GM19099 (cell line): ENCODE data around the gene APOA5.
A peak's percentile ranks its signal among the peaks of the same experiment; 100 is the strongest.

Source experiments
- POLR2A ChIP-seq: IDR thresholded peaks from 3 replicates; pipeline ENCODE4 v1.6.1; 2011; ENCODE audit warnings: low read depth; ENCODE audit not compliant: insufficient read length; ENCODE audit errors: extremely low read depth

The APOA5 gene

DNA sequence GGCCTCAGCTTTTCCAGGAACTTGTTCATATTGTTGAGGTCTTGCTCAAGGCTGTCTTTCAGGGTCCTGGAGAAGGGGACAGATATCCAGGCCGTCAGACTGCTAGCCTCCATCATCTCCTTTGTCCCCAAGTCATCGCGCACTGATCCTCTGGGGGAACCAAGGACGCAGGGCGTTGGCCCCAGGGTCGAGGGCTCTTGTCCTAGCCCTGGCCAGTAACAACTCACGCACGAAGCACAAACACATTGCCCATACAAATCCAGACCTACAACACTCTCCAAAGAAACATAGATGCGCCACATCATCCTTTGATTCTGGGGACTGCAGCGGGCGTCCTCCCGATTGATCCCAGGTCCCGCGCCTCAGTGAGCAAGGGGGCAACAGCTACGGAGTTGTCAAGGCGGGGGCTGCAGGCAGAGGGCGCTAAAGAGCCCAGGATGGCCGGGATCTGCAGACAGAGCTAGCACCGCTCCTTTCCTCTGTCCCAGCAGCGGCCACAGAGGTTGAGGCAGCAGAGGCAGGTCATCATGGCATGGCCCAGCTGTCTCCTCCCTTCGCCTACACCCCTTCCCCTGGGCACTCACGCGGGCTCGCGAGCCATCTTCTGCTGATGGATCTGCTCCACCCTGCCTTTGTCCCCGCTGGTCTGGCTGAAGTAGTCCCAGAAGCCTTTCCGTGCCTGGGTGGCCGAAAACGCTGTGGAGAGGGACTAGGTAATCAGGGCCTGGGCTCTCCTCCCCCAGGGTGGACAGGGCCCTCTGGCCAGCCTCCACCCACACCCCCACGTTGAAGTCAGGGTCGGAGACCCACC lies 472 bp downstream of the APOA5 start:
- no peak for TF ChIP-seq POLR2A

DNA sequence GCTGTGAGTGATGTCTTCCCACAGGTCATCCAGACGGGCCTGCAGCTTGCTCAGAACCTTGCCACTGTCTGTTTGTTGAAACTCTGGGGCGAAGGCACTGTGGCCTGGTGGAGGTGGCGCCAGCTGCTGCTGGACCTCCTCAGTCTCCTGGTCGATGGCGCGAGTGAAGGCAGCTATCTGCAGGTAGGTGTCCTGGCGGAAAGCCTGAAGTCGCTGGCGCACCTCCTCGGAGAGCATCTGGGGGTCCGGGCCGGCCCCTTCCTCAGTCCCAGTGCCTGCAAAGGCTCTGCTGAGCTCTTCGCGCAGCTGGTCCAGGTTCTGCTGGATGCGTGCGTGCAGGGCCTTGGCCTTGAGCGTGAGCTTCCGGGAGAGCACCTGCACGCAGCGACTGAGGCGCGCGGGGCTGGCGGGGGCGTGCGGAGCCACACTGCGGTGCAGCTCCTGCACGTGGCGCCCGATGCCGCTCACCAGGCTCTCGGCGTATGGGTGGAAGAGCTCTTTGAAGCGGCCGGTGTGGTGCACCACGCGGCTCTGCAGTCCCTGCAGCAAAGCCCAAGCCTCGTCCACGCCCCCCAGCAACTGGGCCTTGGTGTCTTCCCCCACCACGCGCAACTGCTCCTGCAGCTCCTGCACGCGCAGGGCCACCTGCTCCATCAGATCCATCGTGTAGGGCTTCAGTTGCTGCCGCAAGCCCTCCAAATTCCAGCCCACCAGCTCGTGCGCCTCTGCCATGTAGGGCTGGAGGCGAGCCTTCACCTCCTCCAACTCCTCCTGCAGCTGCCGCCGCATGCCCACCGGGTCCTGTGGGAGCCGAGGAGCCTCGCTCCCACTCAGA lies 1.3 kb downstream of the APOA5 start:
- TF ChIP-seq POLR2A: no peak

DNA sequence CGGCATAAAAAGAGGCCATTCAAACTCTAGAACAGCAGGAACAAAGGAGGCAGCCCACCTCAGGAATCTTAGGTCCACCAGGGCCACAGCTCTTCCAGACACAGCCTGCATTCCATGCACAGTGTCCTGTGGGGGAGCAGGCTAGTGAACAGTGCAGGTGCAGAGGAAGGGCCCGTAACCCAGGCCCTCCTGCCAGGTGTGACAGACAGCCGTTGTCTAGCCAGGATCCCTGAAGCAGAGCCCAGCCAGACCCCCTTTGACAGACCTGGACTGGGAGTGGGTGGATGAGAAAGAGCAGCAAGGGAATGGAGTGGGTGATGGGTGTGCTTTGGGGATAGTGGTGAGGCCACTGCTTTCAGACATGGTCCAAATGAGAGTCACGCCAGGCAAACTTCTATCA lies 2.7 kb downstream of the APOA5 start:
- no peak for TF ChIP-seq POLR2A

DNA sequence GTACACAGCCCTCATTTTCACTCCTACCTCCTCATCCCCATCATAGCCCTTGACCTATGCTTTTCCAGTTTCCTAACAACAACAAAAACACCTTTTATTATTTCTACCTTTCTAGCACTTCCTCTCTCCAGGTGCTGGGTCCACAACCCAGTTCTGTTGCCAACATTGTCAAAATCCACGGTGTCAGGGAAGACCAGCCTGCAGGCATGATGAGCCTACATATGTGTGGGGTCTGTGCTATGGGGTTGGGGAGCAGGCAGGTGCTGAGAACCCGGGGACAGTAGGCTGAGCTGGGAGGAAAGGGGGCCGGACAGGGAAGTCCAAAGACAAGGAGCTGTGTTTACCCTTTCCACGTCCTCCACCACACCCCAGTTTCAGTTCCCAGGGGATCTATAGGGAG lies 3.1 kb downstream of the APOA5 start:
- no peak for TF ChIP-seq POLR2A

DNA sequence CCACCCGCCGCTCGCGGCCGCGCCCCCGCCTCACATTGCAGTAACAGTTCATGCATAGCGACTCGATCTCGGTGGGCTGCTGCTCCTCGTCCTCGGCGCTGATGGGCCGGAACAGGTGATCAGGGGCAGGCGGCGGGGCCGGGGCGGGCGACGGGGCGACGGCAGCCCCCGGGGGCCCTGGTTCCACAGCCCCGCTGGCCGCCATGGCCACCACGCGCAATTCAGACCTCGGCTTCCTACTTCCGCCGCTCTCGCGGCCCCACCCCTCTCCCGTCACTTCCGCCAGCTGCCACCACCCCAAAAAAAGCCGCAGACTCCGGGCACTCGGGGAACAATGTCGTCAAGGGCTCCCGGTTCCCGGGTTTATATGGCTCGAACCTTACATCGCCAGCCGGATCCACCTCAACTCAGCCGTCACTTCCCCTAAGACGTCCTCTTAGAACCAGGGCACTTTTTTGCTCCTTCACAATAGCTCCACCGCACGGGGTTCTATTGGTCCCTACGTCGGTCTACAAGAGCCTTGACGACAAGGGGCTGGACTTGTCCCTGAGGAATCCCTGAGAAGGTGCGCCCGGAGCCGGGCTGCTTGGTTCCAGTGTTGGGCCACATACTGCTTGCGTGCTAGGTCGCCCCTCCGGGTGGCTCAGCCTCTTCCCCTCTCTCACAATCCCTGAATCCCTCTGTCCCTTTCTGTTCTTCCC lies 3.7 kb downstream of the APOA5 start, which contains the start of gene ZPR1:
Gene ZPR1 (minus strand): TSS at position 238 of the 701 bp plus-strand sequence. CDS start 33 bp downstream, at position 205.
- peak; percentile 91 for TF ChIP-seq POLR2A

DNA sequence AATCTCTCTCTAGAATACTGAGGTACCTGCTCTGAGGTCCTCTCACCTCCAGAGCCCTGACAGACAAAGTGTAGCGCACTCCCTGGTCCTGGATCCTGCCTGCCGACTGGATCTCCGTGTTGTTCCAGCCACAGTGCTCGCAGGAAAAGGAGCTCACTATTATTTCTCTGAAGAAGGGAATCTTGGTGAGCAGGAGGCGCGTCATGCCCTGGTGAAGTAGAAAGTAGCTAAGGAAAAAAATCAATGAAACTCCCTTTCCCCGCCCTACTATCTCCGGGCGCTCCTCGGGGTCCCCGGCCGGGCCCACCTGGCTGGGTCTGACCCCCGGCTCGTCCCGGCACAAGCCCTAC lies 4.3 kb downstream of the APOA5 start:
- TF ChIP-seq POLR2A: no peak

DNA sequence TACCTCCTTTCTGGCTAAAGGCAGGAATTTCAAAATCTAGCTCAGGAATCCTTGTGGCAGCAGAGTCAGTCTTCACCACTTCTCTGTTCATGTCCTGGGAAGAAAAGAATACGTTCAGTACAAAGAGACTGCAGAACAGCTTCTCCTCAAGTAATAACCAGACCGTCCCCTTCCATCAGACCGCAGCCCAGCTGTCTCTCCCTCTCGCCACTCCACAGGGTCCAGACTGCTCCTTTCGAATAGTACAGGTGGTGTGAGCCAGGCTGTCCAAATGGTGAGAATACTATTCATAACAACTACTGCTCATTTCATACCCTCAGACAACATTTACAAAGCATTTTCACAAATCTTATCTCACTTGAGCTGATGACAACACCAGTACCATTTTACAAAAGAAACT lies 4.7 kb downstream of the APOA5 start:
- no peak for TF ChIP-seq POLR2A

DNA sequence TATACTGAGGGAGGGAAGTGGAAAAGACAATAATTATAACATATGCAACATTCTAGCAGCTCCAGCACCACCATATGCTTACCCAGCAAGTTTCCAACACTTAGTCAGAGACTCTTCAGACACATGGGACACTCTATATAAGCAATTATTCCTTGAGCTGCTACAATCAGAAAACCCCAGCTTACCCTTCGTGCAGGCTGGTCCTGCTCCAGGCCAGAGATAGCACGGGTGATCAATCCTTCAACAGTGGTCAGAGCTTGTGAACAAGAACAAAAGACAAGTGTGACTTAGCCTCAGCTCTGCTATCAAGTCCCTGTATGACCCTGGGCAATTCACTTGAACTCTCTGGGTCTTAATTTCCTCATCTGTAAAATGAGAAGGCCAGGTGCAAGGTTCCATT lies 5.4 kb downstream of the APOA5 start:
- TF ChIP-seq POLR2A: no peak

DNA sequence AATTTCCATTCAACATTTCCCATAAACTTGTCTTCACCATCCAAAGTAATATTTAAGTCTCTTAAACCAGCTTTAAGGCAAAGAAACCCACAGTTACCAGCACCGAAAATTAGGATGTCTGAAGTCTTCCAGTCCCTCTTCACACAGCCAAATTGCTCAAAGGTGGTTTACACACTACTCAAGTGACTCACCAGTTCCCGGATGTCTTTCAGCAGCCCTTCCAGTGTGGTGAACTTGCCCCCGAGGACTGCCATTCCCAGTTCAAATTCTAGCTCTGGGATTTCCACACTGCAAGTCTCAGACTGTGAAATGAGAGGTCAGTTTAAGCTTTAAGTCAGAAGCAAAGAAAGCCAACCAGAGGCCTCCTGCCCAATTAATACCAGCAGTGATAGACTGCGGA lies 9.0 kb downstream of the APOA5 start:
- TF ChIP-seq POLR2A: no peak

DNA sequence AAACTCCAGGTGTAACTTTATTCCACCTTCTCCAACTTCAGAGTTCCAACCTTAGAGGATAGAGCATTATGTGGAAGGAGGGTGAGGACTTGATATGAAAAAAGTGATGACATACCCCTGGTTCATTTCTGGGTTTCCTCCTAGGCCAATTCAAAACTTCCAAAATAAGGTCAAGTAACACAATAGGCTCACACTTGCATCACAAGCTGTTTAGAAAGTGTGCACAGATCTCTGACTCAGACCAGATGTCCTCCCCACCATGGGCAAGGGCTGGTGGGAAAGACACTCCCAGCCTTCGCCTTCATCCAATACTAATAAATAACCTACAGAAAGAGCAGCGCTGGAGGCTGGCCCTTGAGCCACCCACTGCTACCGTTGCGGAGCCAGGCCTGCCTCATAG lies 13.1 kb downstream of the APOA5 start:
- no peak for TF ChIP-seq POLR2A

DNA sequence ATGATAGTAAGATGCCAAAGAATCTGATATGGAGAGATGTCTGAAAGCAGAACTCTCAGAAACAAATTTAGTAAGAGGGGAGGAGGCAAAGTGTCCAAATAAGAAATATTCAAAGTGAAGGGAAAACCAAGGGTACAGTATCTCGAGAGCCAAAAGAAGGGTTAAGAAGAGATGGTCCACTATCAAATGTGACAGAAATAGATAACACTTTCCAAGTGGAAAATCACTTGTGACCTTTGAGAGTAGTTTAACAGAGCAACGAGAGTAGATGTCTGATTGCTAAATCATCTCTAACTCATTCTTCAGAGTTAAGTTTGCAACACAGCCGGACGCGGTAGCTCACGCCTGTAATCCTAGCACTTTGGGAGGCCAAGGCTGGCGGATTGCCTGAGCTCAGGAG lies 14.6 kb downstream of the APOA5 start:
- no peak for TF ChIP-seq POLR2A

DNA sequence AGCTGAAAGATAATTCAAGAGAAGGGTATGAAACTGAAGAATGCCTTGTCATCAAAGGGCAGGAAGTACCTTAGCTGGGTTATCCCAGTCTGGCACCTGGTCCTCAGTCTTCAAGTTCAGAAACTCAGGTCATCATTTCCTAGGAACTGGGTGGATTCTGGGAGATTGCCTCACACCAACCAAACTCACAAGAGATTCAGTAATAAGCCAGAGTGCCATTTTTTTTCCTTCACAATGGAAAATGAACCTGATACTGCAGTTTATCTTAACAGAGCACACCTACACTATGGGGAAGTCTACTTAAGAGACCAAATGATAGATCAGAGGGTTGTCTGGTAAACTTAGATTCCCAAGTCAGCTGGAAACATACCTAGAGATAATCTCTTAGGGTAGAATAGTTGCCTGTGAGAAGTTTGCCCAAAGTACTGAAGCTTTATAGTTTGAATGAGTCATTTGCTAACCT lies 15.1 kb downstream of the APOA5 start:
- TF ChIP-seq POLR2A: no peak

DNA sequence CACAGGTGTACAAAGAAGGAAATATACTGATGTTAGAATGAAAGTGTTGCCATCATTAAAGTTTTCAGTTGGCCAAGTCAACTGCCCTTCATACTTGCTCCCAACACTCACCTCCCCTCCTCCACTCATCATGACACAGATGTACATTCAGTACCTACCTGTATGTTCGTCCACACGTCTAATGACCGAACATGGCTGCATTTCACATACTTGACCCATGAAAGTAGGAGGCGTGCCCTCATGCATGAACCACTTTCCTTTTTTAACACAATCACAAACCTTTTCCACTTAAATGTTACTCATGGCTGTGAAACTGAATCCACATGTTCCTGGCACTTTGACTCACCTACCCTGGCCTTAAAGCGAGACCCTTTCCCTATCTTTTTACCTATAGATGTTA lies 15.7 kb downstream of the APOA5 start:
- no peak for TF ChIP-seq POLR2A

DNA sequence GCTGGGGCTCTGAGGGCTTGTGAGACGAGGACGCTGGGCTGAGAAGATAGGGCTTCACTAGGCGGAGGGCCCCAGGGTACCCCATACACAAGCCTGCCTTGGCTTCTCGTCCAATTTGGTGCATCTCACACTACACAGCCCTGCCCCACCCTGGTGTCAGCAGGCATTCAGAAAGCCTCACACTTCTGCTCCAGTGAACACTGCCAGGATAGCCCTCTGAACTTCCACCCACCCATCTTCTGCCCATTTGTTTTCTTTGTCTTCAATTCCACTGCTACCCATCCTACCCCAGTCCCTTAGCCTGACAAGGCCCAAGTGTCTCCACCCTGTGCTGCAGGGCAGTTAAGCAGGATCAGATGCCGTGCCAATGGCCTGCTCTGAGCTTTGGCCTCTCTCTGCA lies 17.0 kb downstream of the APOA5 start:
- no peak for TF ChIP-seq POLR2A
